Gastroesophageal sphincter (tissue), 4 donors: Measurements from ENCODE around the gene OTOS. TPM values are rescaled to one million over a fixed set of nuclear protein-coding genes. Genes with fewer than 3 reads are reported as not detected.

Source experiments
- ATAC-seq: fragments of 150-250 bp; one replicate; pipeline ENCODE4 v1.9.1; 2016; ENCODE audit warnings: mild to moderate bottlenecking, moderate library complexity
- H3K27ac ChIP-seq, 4 donors: fragments of 200-600 bp; sonication (generic) in 3 of 4; 1 replicate in 3 of 4; 2 replicates in 1 of 4; pipeline ENCODE4 v1.5.1; 2016 to 2019
- H3K27me3 ChIP-seq: fragments of 200-600 bp; sonication (generic); one replicate; pipeline ENCODE4 v1.5.1; 2019
- H3K36me3 ChIP-seq, 2 donors: fragments of 200-600 bp; sonication (generic); one replicate each; pipeline ENCODE4 v1.5.1; 2019; ENCODE audit warnings: control low read depth in 1 of 2
- H3K4me1 ChIP-seq, 3 donors: fragments of 200-600 bp; sonication (generic); 1 replicate in 2 of 3; 2 replicates in 1 of 3; pipeline ENCODE4 v1.5.1; 2016 to 2019; ENCODE audit warnings: control low read depth in 2 of 3
- H3K4me3 ChIP-seq, 2 donors: fragments of 200-600 bp; sonication (generic); one replicate each; pipeline ENCODE4 v1.5.1; 2019; ENCODE audit warnings: mild to moderate bottlenecking in 1 of 2, moderate library complexity in 1 of 2
- H3K9me3 ChIP-seq, 3 donors: fragments of 200-600 bp; sonication (generic); one replicate each; pipeline ENCODE4 v1.5.1; 2017 to 2019; ENCODE audit warnings: control low read depth in 2 of 3
- CTCF ChIP-seq, 4 experiments: fragments of 200-600 bp in 2 of 4; fragments of 450-650 bp in 2 of 4; sonication (generic) in 1 of 4; IDR thresholded peaks; one replicate each; pipeline ENCODE4 v1.5.1; 2017 to 2019; ENCODE audit warnings: antibody characterized with exemption in 4 of 4, mild to moderate bottlenecking in 2 of 4, moderate library complexity in 2 of 4
- EP300 ChIP-seq: sonication (generic); formaldehyde crosslinking; IDR thresholded peaks from one replicate; pipeline ENCODE4 v1.6.1; 2017; ENCODE audit warnings: antibody characterized with exemption, mild to moderate bottlenecking
- POLR2A ChIP-seq, 2 donors: fragments of 450-650 bp; IDR thresholded peaks; one replicate each; pipeline ENCODE4 v1.6.1; 2017; ENCODE audit warnings: antibody characterized with exemption in 2 of 2, mild to moderate bottlenecking in 2 of 2, moderate library complexity in 1 of 2
- POLR2AphosphoS5 ChIP-seq: sonication (generic); formaldehyde crosslinking; IDR thresholded peaks from one replicate; pipeline ENCODE4 v1.6.1; 2017; ENCODE audit warnings: antibody characterized with exemption
- WGBS, 2 donors: methylation state at CpG; one replicate each; pipeline ENCODE4 v1.1.5; 2018; ENCODE audit warnings: low coverage in 1 of 2; 5-methylcytosine and 5-hydroxymethylcytosine counted together
- total RNA-seq, 4 donors: library from RNA; depleted of rRNA; stranded (reverse); fragments of >200 nt; gene quantifications; one replicate each; pipeline ENCODE4 v1.1.0, GENCODE V29; 2016

The OTOS gene
- total RNA-seq, 4 donors from 2014 or later: not detected

GRCh38 chr2:240172071-240172895, 31.8 kb upstream of the OTOS start:
- 92% methylated on average over 6 of the region's 13 CpGs; no CpG with 5 or more reads in 1 of the 2 donors for WGBS, 2 donors
- Histone ChIP-seq H3K27me3 (peaks cover 39% of the 10 kb centered on the region), H3K27ac (no peak overlapping the region), H3K9me3 (no peaks in the 10 kb centered on the region), H3K4me3 (no peak overlapping the region), H3K4me1 (no peaks in the 10 kb centered on the region), H3K36me3 (no peaks in the 10 kb centered on the region)
- no peak for ATAC-seq
- no peak for TF ChIP-seq POLR2A (IDR thresholded peaks at IDR 0.05)
- TF ChIP-seq POLR2AphosphoS5: no peak
- TF ChIP-seq CTCF (IDR thresholded peaks at IDR 0.05): no peak
- no peak for TF ChIP-seq EP300

GRCh38 chr2:240170883-240171282, 30.4 kb upstream of the OTOS start:
- WGBS, 2 donors: 39 to 100% methylated on average over 1 to 3 of the region's 3 CpGs
- Histone ChIP-seq H3K36me3 (no peaks in the 10 kb centered on the region), H3K4me1 (no peaks in the 10 kb centered on the region), H3K4me3 (no peak overlapping the region), H3K9me3 (no peaks in the 10 kb centered on the region), H3K27ac (no peak overlapping the region), H3K27me3 (peaks cover 53% of the 10 kb centered on the region)
- ATAC-seq: no peak
- TF ChIP-seq POLR2A (IDR thresholded peaks at IDR 0.05) (no peak), POLR2AphosphoS5 (no peak), CTCF (IDR thresholded peaks at IDR 0.05) (no peak), EP300 (no peak)

- no peak overlapping the region for H3K27ac ChIP-seq
- no peaks in the 10 kb centered on the region for H3K9me3 ChIP-seq
- H3K4me1 ChIP-seq: no peaks in the 10 kb centered on the region
- WGBS, 2 donors: 27% methylated on average over 5 of the region's 6 CpGs; no CpG with 5 or more reads in 1 of the 2 donors
- H3K4me3 ChIP-seq: no peak overlapping the region
- ATAC-seq: no peak
- H3K36me3 ChIP-seq: no peaks in the 10 kb centered on the region
- H3K27me3 ChIP-seq: peaks cover 59% of the 10 kb centered on the region
- TF ChIP-seq POLR2A (IDR thresholded peaks at IDR 0.05) (no peak), POLR2AphosphoS5 (no peak), EP300 (no peak), CTCF (IDR thresholded peaks at IDR 0.05) (no peak)
These were observed 29.9 kb upstream of the OTOS start for GRCh38 chr2:240170354-240170735.

GRCh38 chr2:240169486-240170353, 29.3 kb upstream of the OTOS start:
- 71 to 93% methylated on average over 1 to 2 of the region's 15 CpGs for WGBS, 2 donors
- no peak for ATAC-seq
- TF ChIP-seq POLR2A (IDR thresholded peaks at IDR 0.05) (no peak), CTCF (IDR thresholded peaks at IDR 0.05) (no peak), POLR2AphosphoS5 (no peak), EP300 (no peak)
- Histone ChIP-seq H3K27ac (no peak overlapping the region), H3K27me3 (peaks cover 62% of the 10 kb centered on the region), H3K36me3 (no peaks in the 10 kb centered on the region), H3K9me3 (no peaks in the 10 kb centered on the region), H3K4me3 (no peak overlapping the region), H3K4me1 (no peaks in the 10 kb centered on the region)
